ENCODE measurements around the gene MYO5B.

GRCh38 chr18:50144540-50144939, 50.4 kb downstream of the MYO5B start:
- TF ChIP-seq, protein P1, sequence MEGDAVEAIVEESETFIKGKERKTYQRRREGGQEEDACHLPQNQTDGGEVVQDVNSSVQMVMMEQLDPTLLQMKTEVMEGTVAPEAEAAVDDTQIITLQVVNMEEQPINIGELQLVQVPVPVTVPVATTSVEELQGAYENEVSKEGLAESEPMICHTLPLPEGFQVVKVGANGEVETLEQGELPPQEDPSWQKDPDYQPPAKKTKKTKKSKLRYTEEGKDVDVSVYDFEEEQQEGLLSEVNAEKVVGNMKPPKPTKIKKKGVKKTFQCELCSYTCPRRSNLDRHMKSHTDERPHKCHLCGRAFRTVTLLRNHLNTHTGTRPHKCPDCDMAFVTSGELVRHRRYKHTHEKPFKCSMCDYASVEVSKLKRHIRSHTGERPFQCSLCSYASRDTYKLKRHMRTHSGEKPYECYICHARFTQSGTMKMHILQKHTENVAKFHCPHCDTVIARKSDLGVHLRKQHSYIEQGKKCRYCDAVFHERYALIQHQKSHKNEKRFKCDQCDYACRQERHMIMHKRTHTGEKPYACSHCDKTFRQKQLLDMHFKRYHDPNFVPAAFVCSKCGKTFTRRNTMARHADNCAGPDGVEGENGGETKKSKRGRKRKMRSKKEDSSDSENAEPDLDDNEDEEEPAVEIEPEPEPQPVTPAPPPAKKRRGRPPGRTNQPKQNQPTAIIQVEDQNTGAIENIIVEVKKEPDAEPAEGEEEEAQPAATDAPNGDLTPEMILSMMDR (IDR thresholded peaks at IDR 0.05), result no peak
- no peak for TF ChIP-seq IRF3 (IDR thresholded peaks at IDR 0.05; ENCODE audit: low read depth, low read length)
- TF ChIP-seq JUND (IDR thresholded peaks at IDR 0.05), result no peak
- no peak for TF ChIP-seq RAD21 (IDR thresholded peaks at IDR 0.05; ENCODE audit: low read length)
- TF ChIP-seq, protein P2, sequence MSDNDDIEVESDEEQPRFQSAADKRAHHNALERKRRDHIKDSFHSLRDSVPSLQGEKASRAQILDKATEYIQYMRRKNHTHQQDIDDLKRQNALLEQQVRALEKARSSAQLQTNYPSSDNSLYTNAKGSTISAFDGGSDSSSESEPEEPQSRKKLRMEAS (IDR thresholded peaks at IDR 0.05; ENCODE audit: low read depth), result no peak
- TF ChIP-seq MXI1 (IDR thresholded peaks at IDR 0.05; ENCODE audit: low read depth, low read length), result no peak
- no peak for TF ChIP-seq SMC3 (IDR thresholded peaks at IDR 0.05; ENCODE audit: low read depth, low read length)
- TF ChIP-seq, protein P3, sequence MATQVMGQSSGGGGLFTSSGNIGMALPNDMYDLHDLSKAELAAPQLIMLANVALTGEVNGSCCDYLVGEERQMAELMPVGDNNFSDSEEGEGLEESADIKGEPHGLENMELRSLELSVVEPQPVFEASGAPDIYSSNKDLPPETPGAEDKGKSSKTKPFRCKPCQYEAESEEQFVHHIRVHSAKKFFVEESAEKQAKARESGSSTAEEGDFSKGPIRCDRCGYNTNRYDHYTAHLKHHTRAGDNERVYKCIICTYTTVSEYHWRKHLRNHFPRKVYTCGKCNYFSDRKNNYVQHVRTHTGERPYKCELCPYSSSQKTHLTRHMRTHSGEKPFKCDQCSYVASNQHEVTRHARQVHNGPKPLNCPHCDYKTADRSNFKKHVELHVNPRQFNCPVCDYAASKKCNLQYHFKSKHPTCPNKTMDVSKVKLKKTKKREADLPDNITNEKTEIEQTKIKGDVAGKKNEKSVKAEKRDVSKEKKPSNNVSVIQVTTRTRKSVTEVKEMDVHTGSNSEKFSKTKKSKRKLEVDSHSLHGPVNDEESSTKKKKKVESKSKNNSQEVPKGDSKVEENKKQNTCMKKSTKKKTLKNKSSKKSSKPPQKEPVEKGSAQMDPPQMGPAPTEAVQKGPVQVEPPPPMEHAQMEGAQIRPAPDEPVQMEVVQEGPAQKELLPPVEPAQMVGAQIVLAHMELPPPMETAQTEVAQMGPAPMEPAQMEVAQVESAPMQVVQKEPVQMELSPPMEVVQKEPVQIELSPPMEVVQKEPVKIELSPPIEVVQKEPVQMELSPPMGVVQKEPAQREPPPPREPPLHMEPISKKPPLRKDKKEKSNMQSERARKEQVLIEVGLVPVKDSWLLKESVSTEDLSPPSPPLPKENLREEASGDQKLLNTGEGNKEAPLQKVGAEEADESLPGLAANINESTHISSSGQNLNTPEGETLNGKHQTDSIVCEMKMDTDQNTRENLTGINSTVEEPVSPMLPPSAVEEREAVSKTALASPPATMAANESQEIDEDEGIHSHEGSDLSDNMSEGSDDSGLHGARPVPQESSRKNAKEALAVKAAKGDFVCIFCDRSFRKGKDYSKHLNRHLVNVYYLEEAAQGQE (IDR thresholded peaks at IDR 0.05; ENCODE audit: low read depth, low read length), result no peak
- TF ChIP-seq EP300 (IDR thresholded peaks at IDR 0.05; ENCODE audit: borderline replicate concordance in 1 of 2, low read depth in 1 of 2, low read length in 1 of 2), result no peak
- no peak for TF ChIP-seq YY1 (IDR thresholded peaks at IDR 0.05; ENCODE audit: low read depth)
- TF ChIP-seq EZH2phosphoT487 (IDR thresholded peaks at IDR 0.05; ENCODE audit: borderline replicate concordance, low read depth), result no peak
- no peak for TF ChIP-seq POLR2AphosphoS5 (IDR thresholded peaks at IDR 0.05; ENCODE audit: low read depth, low read length)
- TF ChIP-seq, protein P4, sequence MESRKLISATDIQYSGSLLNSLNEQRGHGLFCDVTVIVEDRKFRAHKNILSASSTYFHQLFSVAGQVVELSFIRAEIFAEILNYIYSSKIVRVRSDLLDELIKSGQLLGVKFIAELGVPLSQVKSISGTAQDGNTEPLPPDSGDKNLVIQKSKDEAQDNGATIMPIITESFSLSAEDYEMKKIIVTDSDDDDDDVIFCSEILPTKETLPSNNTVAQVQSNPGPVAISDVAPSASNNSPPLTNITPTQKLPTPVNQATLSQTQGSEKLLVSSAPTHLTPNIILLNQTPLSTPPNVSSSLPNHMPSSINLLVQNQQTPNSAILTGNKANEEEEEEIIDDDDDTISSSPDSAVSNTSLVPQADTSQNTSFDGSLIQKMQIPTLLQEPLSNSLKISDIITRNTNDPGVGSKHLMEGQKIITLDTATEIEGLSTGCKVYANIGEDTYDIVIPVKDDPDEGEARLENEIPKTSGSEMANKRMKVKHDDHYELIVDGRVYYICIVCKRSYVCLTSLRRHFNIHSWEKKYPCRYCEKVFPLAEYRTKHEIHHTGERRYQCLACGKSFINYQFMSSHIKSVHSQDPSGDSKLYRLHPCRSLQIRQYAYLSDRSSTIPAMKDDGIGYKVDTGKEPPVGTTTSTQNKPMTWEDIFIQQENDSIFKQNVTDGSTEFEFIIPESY (IDR thresholded peaks at IDR 0.05; ENCODE audit: borderline replicate concordance, low read depth), result no peak

Data from SK-N-SH (cell line).